HS-5 (cell line): ENCODE measurements around the gene ABR.

ENCODE experiments used
- DNase-seq: peaks from one replicate; pipeline ENCODE4 v3.0.0-alpha.2; 2012; ENCODE audit warnings: low read depth

ABR gene

GRCh38 chr17:958712-959451 lies 220.9 kb downstream of the ABR start:
- DNase-seq, result no peak

GRCh38 chr17:957856-958421 lies 221.8 kb downstream of the ABR start:
- no peak for DNase-seq

DNA sequence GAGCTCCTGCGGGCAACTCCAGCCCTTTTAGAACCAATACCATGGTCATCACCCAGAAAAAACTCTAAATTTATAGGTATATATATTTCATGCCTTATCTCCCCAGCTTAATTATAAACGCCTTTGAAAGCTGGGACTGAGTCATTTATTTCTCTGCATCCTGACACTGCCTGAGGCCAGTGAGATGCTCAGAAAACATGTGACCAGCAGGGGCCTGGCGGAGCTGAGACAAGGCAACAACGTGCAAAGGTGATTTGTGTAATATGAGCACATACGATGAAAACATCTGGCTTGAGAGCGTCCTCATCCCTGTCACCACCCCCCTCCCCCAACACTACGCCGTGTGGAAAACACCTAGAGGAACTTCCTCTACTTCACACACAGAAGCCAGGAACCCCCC lies 222.9 kb downstream of the ABR start:
- no peak for DNase-seq

GRCh38 chr17:954431-955164 lies 225.2 kb downstream of the ABR start:
- no peak for DNase-seq

- no peak for DNase-seq
Measured at GRCh38 chr17:953767-954166, 226.0 kb downstream of the ABR start.
